ENCODE measurements around the gene XPO4. TPM values are rescaled to one million over a fixed set of nuclear protein-coding genes. Genes with fewer than 3 reads are reported as not detected.

Gene XPO4
- total RNA-seq, 1 experiment from 2014 or later = 34.1 TPM

GRCh38 chr13:20814224-20814910 is 88.2 kb downstream of the XPO4 start:
- no peaks in the 10 kb centered on the region for H3K79me1 ChIP-seq (ENCODE audit: insufficient read depth, low read depth, low read length, poor library complexity, severe bottlenecking)
- Mint-ChIP-seq H3K4me1 (no peaks in the 10 kb centered on the region), H3K9me3 (no peaks in the 10 kb centered on the region), H3K36me3 (ENCODE audit: insufficient read depth in 1 of 3, low read depth in 3 of 3) (peaks cover 6 to 19% (median 8%) of the 10 kb centered on the region in 3 experiments; a peak in 5 of 7 replicates), H3K27ac (no peak overlapping the region), H3K4me3 (no peak overlapping the region), H3K27me3 (ENCODE audit: low read depth) (no peaks in the 10 kb centered on the region)
- H2BK120ac ChIP-seq (ENCODE audit: low read depth, low read length, poor library complexity, severe bottlenecking) = no peak overlapping the region
- no peak overlapping the region for H3T11ph ChIP-seq (ENCODE audit: low read length)
- H2BK15ac ChIP-seq (ENCODE audit: low read depth, low read length) = no peak overlapping the region
- no peak for TF ChIP-seq CTCF (conservative IDR thresholded peaks at IDR 0.05)
- H3K27me3 ChIP-seq (ENCODE audit: insufficient read depth, low read length) = no peaks in the 10 kb centered on the region
- peaks cover 2% of the 10 kb centered on the region; the same call in 1 of the 2 replicates for H3K79me2 ChIP-seq (ENCODE audit: insufficient read depth, low read length)
- H3K9me3 ChIP-seq (ENCODE audit: control insufficient read depth, low read depth, low read length) = no peaks in the 10 kb centered on the region
- no peak overlapping the region for H2AFZ ChIP-seq (ENCODE audit: low read length)
- H4K20me1 ChIP-seq (ENCODE audit: control insufficient read depth, insufficient read depth, insufficient read length) = no peaks in the 10 kb centered on the region
- H3K14ac ChIP-seq (ENCODE audit: insufficient read depth, low read length) = no peak overlapping the region
- H3K27ac ChIP-seq (ENCODE audit: insufficient read length, low read depth, low read length) = no peak overlapping the region
- H2BK20ac ChIP-seq (ENCODE audit: low read depth, low read length, poor library complexity, severe bottlenecking) = no peak overlapping the region
- WGBS (ENCODE audit: extremely low coverage, insufficient read length, low lambda C conversion rate) = no CpG with 5 or more reads among the region's 5 CpGs
- H3K23me2 ChIP-seq (ENCODE audit: insufficient read length, low read depth, low read length, poor library complexity, severe bottlenecking) = no peaks in the 10 kb centered on the region
- H3K4me1 ChIP-seq (ENCODE audit: insufficient read depth, low read length) = no peaks in the 10 kb centered on the region
- H2BK12ac ChIP-seq (ENCODE audit: insufficient read length, low read depth, low read length) = no peak overlapping the region
- H3K4ac ChIP-seq (ENCODE audit: low read depth, low read length) = no peak overlapping the region
- no peak overlapping the region for H2BK5ac ChIP-seq (ENCODE audit: insufficient read length, low read length)
- DNase-seq = no peak
- no peak overlapping the region for H4K91ac ChIP-seq (ENCODE audit: insufficient read length, low read depth, low read length)
- H3K56ac ChIP-seq (ENCODE audit: insufficient read length, low read depth, low read length) = no peak overlapping the region
- H3K4me2 ChIP-seq (ENCODE audit: insufficient read depth, insufficient read length, low read length) = no peak overlapping the region
- H2AK5ac ChIP-seq (ENCODE audit: insufficient read length, low read length) = no peak overlapping the region
- no peak overlapping the region for H4K8ac ChIP-seq (replicated peaks; ENCODE audit: insufficient read length, low read depth, low read length)
- H3K9ac ChIP-seq (ENCODE audit: extremely low read depth, insufficient read length, low read length) = no peak overlapping the region
- H3K18ac ChIP-seq (ENCODE audit: insufficient read length, low read depth, low read length) = no peak overlapping the region
- H3K23ac ChIP-seq (ENCODE audit: insufficient read length, low read depth, low read length) = no peak overlapping the region
- no peak overlapping the region for H4K5ac ChIP-seq (ENCODE audit: insufficient read length, low read depth, low read length)

Data from H9 (cell line).